ENCODE measurements around the gene MED12L. TPM values are rescaled to one million over a fixed set of nuclear protein-coding genes. Genes with fewer than 3 reads are reported as not detected.

MED12L gene
- total RNA-seq, 1 experiment from 2014 or later = 6.4 TPM

DNA sequence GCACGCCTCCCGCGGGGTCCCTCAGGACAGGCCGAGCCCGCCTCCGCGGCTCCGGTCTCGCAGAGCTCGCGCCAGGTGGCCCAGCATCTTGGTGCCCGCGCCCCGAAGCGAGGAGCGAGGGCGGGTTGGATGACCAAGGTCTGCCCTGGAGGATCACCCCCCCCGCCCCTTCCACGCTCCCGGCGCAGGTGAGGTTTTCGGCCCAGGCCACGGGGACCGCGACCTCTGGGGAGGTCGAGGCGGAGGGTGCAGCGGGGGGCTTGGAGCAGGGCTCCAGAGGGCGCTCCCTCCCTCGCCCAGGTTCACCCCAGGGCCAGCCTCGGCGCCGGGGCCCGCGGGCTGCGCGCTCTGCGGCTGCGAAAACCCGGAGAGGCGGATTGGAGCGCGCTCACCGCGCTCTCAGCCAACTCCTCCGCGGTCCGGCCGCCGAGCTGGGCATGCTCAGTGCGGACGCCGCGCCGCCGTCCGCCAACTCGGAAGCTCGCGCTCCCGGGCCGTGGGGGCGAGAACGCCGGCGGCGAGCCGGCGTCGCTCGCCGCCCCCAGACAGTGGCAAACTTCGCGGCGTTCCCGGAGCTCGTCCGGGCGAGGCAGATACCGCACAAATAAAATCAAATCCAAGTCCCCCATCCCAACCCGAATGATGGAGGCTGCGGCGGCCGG lies at the start of gene MED12L (continued):
- TF ChIP-seq CTCF (IDR thresholded peaks at IDR 0.05 in 2 of 3, conservative IDR thresholded peaks at IDR 0.05 in 1 of 3; ENCODE audit: borderline replicate concordance in 1 of 3, insufficient read depth in 1 of 3, low read depth in 2 of 3, low read length in 2 of 3) = no peak

GRCh38 chr3:151037746-151038477 lies 47.6 kb upstream of the MED12L start:
- no peak overlapping the region for H3K27ac ChIP-seq (ENCODE audit: low read depth, low read length)
- H3K9me3 ChIP-seq (ENCODE audit: control insufficient read depth in 1 of 2, insufficient read depth in 1 of 2, low read depth in 1 of 2, low read length in 2 of 2) = no peaks in the 10 kb centered on the region
- H3K4me3 ChIP-seq (replicated peaks in 1 of 2; ENCODE audit: low read depth in 1 of 2, low read length in 2 of 2) = peak overlapping the region in 1 of 2 experiments; percentile 8; a peak in 1 of 4 replicates
- POLR2A ChIA-PET = no interaction called here
- CTCF ChIA-PET = no interaction called here
- H3K9me2 ChIP-seq (ENCODE audit: insufficient read depth) = no peaks in the 10 kb centered on the region
- RAD21 ChIA-PET (ENCODE audit: low non-redundant PET in 1 of 2, low total read pairs in 2 of 2, uncharacterized antibody in 2 of 2, unreplicated experiment in 2 of 2) = no interaction called here
- ATAC-seq = peak; percentile 81
- DNase-seq (ENCODE audit: low read depth, low spot score) = peak; percentile 4
- no peaks in the 10 kb centered on the region for H4K20me1 ChIP-seq (ENCODE audit: insufficient read depth)
- no peaks in the 10 kb centered on the region for H3K79me2 ChIP-seq (ENCODE audit: insufficient read depth, low read length)
- H3K4me1 ChIP-seq (ENCODE audit: control insufficient read depth in 1 of 2, insufficient read depth in 2 of 2, low read length in 2 of 2) = peaks cover 6 to 11% of the 10 kb centered on the region in 2 experiments
- H3K4me2 ChIP-seq (ENCODE audit: low read length) = peak overlapping the region; percentile 49
- TF ChIP-seq ELF1 (IDR thresholded peaks at IDR 0.05; ENCODE audit: borderline replicate concordance, low read depth) (peak; percentile 23; the same call in 1 of the 2 replicates), RAD21 (IDR thresholded peaks at IDR 0.05; ENCODE audit: low read depth) (no peak), EZH2phosphoT487 (IDR thresholded peaks at IDR 0.05; ENCODE audit: borderline replicate concordance) (no peak), CBX3 (IDR thresholded peaks at IDR 0.05; ENCODE audit: low read depth) (no peak), CEBPB (IDR thresholded peaks at IDR 0.05; ENCODE audit: low read depth) (no peak), FOSL1 (IDR thresholded peaks at IDR 0.05; ENCODE audit: low read depth) (0 out of 2 replicates have a peak, but pooled peaks have one; percentile 35), ZFX (IDR thresholded peaks at IDR 0.05) (no peak), ZNF274 (IDR thresholded peaks at IDR 0.05; ENCODE audit: low read depth, low read length) (no peak), EGR1 (IDR thresholded peaks at IDR 0.05; ENCODE audit: low read depth) (no peak), SP1 (IDR thresholded peaks at IDR 0.05; ENCODE audit: low read depth) (no peak), YY1 (IDR thresholded peaks at IDR 0.05; ENCODE audit: extremely low read depth, insufficient replicate concordance, low read depth, low read length) (no peak), TCF7L2 (IDR thresholded peaks at IDR 0.05; ENCODE audit: borderline replicate concordance, extremely low read depth, insufficient read depth, insufficient read length) (no peak), JUND (IDR thresholded peaks at IDR 0.05) (peak; percentile 49)
- TF ChIP-seq, protein P1, sequence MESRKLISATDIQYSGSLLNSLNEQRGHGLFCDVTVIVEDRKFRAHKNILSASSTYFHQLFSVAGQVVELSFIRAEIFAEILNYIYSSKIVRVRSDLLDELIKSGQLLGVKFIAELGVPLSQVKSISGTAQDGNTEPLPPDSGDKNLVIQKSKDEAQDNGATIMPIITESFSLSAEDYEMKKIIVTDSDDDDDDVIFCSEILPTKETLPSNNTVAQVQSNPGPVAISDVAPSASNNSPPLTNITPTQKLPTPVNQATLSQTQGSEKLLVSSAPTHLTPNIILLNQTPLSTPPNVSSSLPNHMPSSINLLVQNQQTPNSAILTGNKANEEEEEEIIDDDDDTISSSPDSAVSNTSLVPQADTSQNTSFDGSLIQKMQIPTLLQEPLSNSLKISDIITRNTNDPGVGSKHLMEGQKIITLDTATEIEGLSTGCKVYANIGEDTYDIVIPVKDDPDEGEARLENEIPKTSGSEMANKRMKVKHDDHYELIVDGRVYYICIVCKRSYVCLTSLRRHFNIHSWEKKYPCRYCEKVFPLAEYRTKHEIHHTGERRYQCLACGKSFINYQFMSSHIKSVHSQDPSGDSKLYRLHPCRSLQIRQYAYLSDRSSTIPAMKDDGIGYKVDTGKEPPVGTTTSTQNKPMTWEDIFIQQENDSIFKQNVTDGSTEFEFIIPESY (IDR thresholded peaks at IDR 0.05; ENCODE audit: extremely low read depth, insufficient replicate concordance, low read length) = no peak
- TF ChIP-seq, protein P2, sequence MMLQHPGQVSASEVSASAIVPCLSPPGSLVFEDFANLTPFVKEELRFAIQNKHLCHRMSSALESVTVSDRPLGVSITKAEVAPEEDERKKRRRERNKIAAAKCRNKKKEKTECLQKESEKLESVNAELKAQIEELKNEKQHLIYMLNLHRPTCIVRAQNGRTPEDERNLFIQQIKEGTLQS (IDR thresholded peaks at IDR 0.05) = no peak
- no TSS peak for BruUV-seq (replicated peaks)
- no peak overlapping the region for H3K9ac ChIP-seq (ENCODE audit: low read length)
- H3K36me3 ChIP-seq (ENCODE audit: control insufficient read depth in 1 of 2, insufficient read depth in 2 of 2, low read length in 2 of 2) = no peaks in the 10 kb centered on the region
- H2AFZ ChIP-seq (ENCODE audit: low read depth, low read length, poor library complexity, severe bottlenecking) = peak overlapping the region; percentile 75
- no peaks in the 10 kb centered on the region for H3K27me3 ChIP-seq (ENCODE audit: insufficient read depth, low read length)
- intact Hi-C loops (cut with micrococcal nuclease) = no loop called here
